ENCODE measurements around the gene AADACL3.

GRCh38 chr1:12678350-12678749 lies 37.6 kb upstream of the AADACL3 start:
- TF ChIP-seq CTCF (IDR thresholded peaks at IDR 0.05 in 2 of 3, conservative IDR thresholded peaks at IDR 0.05 in 1 of 3; ENCODE audit: control insufficient read depth in 2 of 3, extremely low read depth in 1 of 3, insufficient read depth in 1 of 3, low read depth in 3 of 3, low read length in 3 of 3) (no peak), RAD21 (IDR thresholded peaks at IDR 0.05; ENCODE audit: insufficient read depth, low read depth, low read length) (no peak), EED (IDR thresholded peaks at IDR 0.05; ENCODE audit: low read depth) (no peak), ZNF384 (IDR thresholded peaks at IDR 0.05; ENCODE audit: borderline replicate concordance, low read depth, low read length) (no peak), BCL3 (IDR thresholded peaks at IDR 0.05; ENCODE audit: borderline replicate concordance, insufficient read depth, low read depth, low read length, poor library complexity, severe bottlenecking) (no peak), RFX5 (IDR thresholded peaks at IDR 0.05; ENCODE audit: low read depth, low read length) (no peak), POLR2AphosphoS5 (IDR thresholded peaks at IDR 0.05; ENCODE audit: low read length) (no peak), ATF2 (IDR thresholded peaks at IDR 0.05; ENCODE audit: low read length) (no peak), BHLHE40 (IDR thresholded peaks at IDR 0.05; ENCODE audit: borderline replicate concordance in 1 of 2, low read depth in 2 of 2, low read length in 1 of 2) (no peak), CHD4 (IDR thresholded peaks at IDR 0.05) (no peak), CREB1 (IDR thresholded peaks at IDR 0.05; ENCODE audit: low read depth) (no peak)

Measured in GM12878 (cell line).